Pancreas (tissue), 10 donors: ENCODE results near the gene VEGFA. TPM values are rescaled to one million over a fixed set of nuclear protein-coding genes. Genes with fewer than 3 reads are reported as not detected.

Experiments
- ATAC-seq, 4 donors: fragments of 200-7000 bp; cut with Tn5 transposase; one replicate each; pipeline versions ENCODE4 v1.8.0 to v1.9.1; 2020; ENCODE audit warnings: mild to moderate bottlenecking in 4 of 4, moderate library complexity in 4 of 4
- DNase-seq, 6 donors: peaks; one replicate each; pipeline ENCODE4 v3.0.0-alpha.2; 2020
- FAIRE-seq: peaks from 2 replicates; lab custom pipeline; 2012; peaks lifted over from hg19 to GRCh38; lab: Jason Lieb, UNC
- H3K27ac ChIP-seq, 4 donors: fragments of 200-600 bp; sonication (generic); 1 replicate in 3 of 4; 2 replicates in 1 of 4; pipeline versions ENCODE4 v1.5.0 to v1.8.0; 2020
- H3K27me3 ChIP-seq, 4 donors: fragments of 200-600 bp; one replicate each; pipeline ENCODE4 v1.8.0; 2021
- H3K36me3 ChIP-seq, 3 donors: fragments of 200-600 bp; sonication (generic) in 1 of 3; one replicate each; pipeline versions ENCODE4 v1.5.0 to v1.8.0; 2020 to 2021
- H3K4me1 ChIP-seq, 3 donors: fragments of 200-600 bp; one replicate each; pipeline ENCODE4 v1.8.0; 2021
- H3K4me3 ChIP-seq, 4 donors: fragments of 200-600 bp; sonication (generic) in 2 of 4; one replicate each; pipeline versions ENCODE4 v1.5.0 to v1.8.0; 2020 to 2021
- H3K9me3 ChIP-seq, 4 donors: fragments of 200-600 bp; one replicate each; pipeline ENCODE4 v1.8.0; 2021
- WGBS, 2 donors: extraction: QIAGEN DNeasy Blood & Tissue Kit; methylation state at CpG; one replicate each; pipeline ENCODE4 v1.1.7; 2013; 5-methylcytosine and 5-hydroxymethylcytosine counted together
- intact Hi-C, 3 donors: fragments of 100-400 bp; cut with DNase I; formaldehyde crosslinking; loops; one replicate each; pipeline versions ENCODE4 v1.11.1 to v1.14.2; 2022
- polyA plus RNA-seq, 2 donors: library from polyadenylated mRNA; stranded (reverse); fragments of 200-250 nt; gene quantifications; one replicate each; pipeline ENCODE4 v1.2.3, GENCODE V29; 2013
- total RNA-seq, 6 donors: library from RNA; stranded (reverse); fragmentation: NEBNext Ultra II Directional in 4 of 6; extraction: Animal tissue kit (Norgen Biotek cat#: 25700) in 4 of 6; gene quantifications; one replicate each; pipeline versions ENCODE4 v1.2.1 to v1.2.4, GENCODE V29; 2021 to 2023
- TF ChIP-seq, protein P1 (sequence below), 4 donors: fragments of 200-600 bp; sonication (generic) in 3 of 4; IDR thresholded peaks; one replicate each; pipeline versions ENCODE4 v1.5.0 to v1.8.0; 2021; ENCODE audit warnings: antibody characterized with exemption in 4 of 4
- donor health status: healthy with polysubstance abuse.
- donor health status: DM: no; HTN: no; CAD: no; lungs with moderate emphysema.
- donor health status: DM: no; HTN: no; CAD: no.
- donor health status: control.
- donor health status: control.
- donor health status: Bipolar disorder and iron deficiency.
- donor health status: DM: yes; HTN: yes; CAD: no.
- donor health status: DM: no; HTN: no; CAD: no.
- donor health status: DM: no; HTN: no; CAD: no.
- donor health status: DM: yes; HTN: yes; CAD: no.

The VEGFA gene
- total and polyA plus RNA-seq, 8 donors, result 55.2 to 206 (median 91.5) TPM

DNA sequence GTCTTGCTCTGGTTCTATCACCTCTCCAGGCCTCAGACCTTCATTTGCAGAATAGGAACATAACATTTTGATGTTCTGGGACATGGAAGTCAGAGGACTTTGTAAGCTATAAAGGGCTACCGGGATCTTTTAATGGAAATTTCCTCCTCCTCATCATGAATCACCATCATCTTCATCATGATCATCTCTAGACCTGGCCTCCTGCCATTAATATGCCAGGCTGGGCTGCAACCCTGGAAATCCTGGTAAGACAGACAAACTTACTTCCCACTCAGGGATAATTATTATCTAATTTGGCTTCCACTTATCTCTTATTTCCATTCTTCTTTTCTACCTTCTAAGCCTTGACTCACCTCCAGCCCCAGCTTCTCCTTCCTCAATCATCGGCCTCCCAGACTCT is 41.4 kb upstream of the VEGFA start:
- Histone ChIP-seq H3K36me3 (no peaks in the 10 kb centered on the region), H3K27me3 (no peaks in the 10 kb centered on the region), H3K27ac (no peak overlapping the region), H3K4me1 (no peaks in the 10 kb centered on the region), H3K4me3 (no peak overlapping the region), H3K9me3 (no peaks in the 10 kb centered on the region)
- 69 to 71% methylated on average over 2 of the region's 2 CpGs for WGBS, 2 donors
- DNase-seq, result no peak
- ATAC-seq, result no peak
- intact Hi-C loops, result loop anchor here in 1 of 3 donors (5.0 kb wide), 1 partner anchor 354 kb away; no protein-coding TSS in a partner anchor
- no peak for FAIRE-seq
- TF ChIP-seq, protein P1, sequence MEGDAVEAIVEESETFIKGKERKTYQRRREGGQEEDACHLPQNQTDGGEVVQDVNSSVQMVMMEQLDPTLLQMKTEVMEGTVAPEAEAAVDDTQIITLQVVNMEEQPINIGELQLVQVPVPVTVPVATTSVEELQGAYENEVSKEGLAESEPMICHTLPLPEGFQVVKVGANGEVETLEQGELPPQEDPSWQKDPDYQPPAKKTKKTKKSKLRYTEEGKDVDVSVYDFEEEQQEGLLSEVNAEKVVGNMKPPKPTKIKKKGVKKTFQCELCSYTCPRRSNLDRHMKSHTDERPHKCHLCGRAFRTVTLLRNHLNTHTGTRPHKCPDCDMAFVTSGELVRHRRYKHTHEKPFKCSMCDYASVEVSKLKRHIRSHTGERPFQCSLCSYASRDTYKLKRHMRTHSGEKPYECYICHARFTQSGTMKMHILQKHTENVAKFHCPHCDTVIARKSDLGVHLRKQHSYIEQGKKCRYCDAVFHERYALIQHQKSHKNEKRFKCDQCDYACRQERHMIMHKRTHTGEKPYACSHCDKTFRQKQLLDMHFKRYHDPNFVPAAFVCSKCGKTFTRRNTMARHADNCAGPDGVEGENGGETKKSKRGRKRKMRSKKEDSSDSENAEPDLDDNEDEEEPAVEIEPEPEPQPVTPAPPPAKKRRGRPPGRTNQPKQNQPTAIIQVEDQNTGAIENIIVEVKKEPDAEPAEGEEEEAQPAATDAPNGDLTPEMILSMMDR (IDR thresholded peaks at IDR 0.05), result no peak

DNA sequence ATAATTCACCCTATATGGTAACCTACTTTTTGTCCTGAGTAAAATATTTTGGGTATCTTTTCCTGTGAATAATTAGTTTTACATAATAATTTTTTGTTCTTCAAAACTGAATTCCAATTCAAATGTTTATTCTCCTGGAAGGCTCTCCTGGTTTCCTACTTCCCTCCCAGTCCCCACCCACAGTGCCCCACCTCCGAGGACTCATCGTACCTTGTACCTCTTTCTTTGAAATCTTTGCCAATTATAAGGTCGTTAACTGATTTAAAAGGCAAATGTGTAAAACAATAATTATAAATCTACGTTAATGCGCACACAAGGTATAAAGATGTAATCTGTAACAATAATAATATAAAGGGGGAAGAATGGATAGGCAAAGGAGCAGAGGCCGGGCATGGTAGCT is 40.5 kb upstream of the VEGFA start:
- intact Hi-C loops, result loop anchor here in 1 of 3 donors (5.0 kb wide), 1 partner anchor 353 kb away; no protein-coding TSS in a partner anchor
- TF ChIP-seq, protein P1 (IDR thresholded peaks at IDR 0.05), result no peak
- H3K9me3 ChIP-seq, result no peaks in the 10 kb centered on the region
- DNase-seq, result no peak
- no peaks in the 10 kb centered on the region for H3K36me3 ChIP-seq
- ATAC-seq, result no peak
- WGBS, 2 donors, result 79 to 91% methylated on average over 6 of the region's 6 CpGs
- H3K27ac ChIP-seq, result no peak overlapping the region
- H3K27me3 ChIP-seq, result no peaks in the 10 kb centered on the region
- H3K4me1 ChIP-seq, result no peaks in the 10 kb centered on the region
- FAIRE-seq, result no peak
- no peak overlapping the region for H3K4me3 ChIP-seq

DNA sequence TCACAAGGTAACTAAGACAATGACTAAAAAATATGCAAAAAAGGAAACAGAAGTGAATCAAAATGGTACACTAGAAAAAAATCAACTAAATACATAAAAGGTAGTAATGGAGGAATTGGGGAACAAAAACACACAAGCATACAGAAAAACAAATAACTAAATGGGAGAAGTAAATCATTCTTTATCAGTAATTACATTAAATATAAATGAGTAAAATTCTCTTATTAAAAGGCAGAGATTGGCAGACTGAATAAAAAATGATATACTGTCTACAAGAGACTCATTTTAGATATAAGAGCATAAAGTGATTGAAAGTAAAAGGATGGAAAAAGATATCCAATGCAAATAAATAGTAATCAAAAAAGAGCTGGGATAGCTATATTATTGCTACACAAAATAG is 39.4 kb upstream of the VEGFA start:
- FAIRE-seq (peak; percentile 34), DNase-seq (no peak), ATAC-seq (no peak)
- Histone ChIP-seq H3K4me3 (no peak overlapping the region), H3K36me3 (no peaks in the 10 kb centered on the region), H3K27ac (no peak overlapping the region), H3K9me3 (no peaks in the 10 kb centered on the region), H3K4me1 (no peaks in the 10 kb centered on the region), H3K27me3 (no peaks in the 10 kb centered on the region)
- TF ChIP-seq, protein P1 (IDR thresholded peaks at IDR 0.05), result no peak
- intact Hi-C loops, result no loop called here

DNA sequence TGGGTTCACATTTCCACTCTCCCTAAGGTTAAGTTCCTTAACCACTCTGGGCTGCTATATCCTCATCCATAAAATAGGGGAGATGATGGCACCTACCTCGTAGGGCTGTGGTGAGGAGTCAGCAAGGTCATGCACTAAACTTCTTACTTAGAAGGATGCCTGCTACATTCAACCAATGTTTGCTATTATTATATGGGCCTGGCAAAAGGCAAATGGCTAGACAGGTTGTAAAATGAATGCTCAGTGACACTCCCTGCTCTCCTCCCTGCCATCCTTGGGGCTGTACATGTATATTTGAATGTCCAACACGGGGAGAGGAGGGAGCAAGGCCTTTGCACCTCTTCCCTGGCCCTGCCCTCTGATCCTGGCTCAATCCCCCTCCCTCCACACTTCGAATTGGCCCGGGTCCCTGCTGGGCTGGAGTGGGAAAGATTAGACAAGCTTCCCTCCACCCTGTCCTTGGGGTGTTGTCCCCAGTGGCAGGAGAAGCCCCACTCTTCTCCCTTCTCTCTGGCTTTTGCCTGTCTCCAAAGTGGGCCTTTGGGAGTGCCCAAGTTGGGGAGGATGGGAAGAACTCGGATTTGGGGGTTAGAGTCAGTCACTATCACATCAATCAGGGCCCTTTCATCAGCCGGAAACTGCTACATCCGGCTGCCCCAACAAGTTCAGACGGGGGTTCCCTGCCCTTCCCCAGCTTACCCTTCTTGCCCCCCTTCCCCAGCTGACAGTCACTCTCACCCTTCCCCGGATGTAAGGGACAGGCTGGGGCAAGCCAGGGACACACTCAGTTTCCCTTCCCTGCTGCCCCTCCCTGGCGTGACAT is 36.3 kb upstream of the VEGFA start:
- no peaks in the 10 kb centered on the region for H3K4me1 ChIP-seq
- H3K27ac ChIP-seq, result no peak overlapping the region
- no peaks in the 10 kb centered on the region for H3K9me3 ChIP-seq
- no peaks in the 10 kb centered on the region for H3K36me3 ChIP-seq
- ATAC-seq (no peak), DNase-seq (no peak), FAIRE-seq (no peak)
- H3K27me3 ChIP-seq, result no peaks in the 10 kb centered on the region
- H3K4me3 ChIP-seq, result no peak overlapping the region
- TF ChIP-seq, protein P1 (IDR thresholded peaks at IDR 0.05), result no peak
- intact Hi-C loops, result no loop called here
- WGBS, 2 donors, result 62 to 65% methylated on average over 10 of the region's 10 CpGs

DNA sequence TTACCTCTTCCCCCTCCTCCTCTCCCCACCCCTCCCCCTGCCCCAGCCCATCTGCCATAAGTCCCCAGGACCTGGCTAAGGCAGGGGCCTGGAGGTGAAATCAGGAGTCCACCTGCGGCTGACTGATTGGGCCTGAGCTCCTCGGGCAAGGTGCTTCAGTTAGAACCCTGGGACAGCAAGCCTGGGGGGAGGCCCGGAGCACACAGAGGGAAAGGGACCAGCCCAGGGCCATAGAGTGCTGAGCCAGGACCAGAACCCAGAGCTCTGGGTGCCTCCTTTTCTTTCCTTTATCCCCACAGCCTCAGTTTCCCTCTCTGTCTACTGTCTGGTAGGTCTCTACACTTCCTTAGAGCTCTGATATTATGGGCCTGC is 35.7 kb upstream of the VEGFA start:
- 86% methylated on average over 3 of the region's 3 CpGs for WGBS, 2 donors
- intact Hi-C loops, result no loop called here

More for the DNA sequence above, 35.7 kb upstream of the VEGFA start:
- no peak for FAIRE-seq
- no peaks in the 10 kb centered on the region for H3K4me1 ChIP-seq
- no peak for DNase-seq
- H3K27ac ChIP-seq, result no peak overlapping the region
- TF ChIP-seq, protein P1 (IDR thresholded peaks at IDR 0.05), result no peak
- H3K4me3 ChIP-seq, result no peak overlapping the region
- no peaks in the 10 kb centered on the region for H3K36me3 ChIP-seq
- ATAC-seq, result no peak
- H3K9me3 ChIP-seq, result no peaks in the 10 kb centered on the region
- no peaks in the 10 kb centered on the region for H3K27me3 ChIP-seq
